Tibial artery (tissue), 4 donors: ENCODE results near the gene PLA2G4F.

Experiments used
- DNase-seq, 2 donors: peaks; one replicate each; pipeline ENCODE4 v3.0.0-alpha.2; 2019
- H3K27ac ChIP-seq, 2 donors: fragments of 200-600 bp; sonication (generic) in 1 of 2; 1 replicate in 1 of 2; 2 replicates in 1 of 2; pipeline ENCODE4 v1.5.1; 2018 to 2019; ENCODE audit warnings: mild to moderate bottlenecking in 1 of 2
- H3K27me3 ChIP-seq, 2 donors: fragments of 200-600 bp; sonication (generic) in 1 of 2; one replicate each; pipeline versions ENCODE4 v1.5.1 to v1.6.0; 2016 to 2019
- H3K36me3 ChIP-seq, 3 donors: fragments of 200-600 bp; sonication (generic) in 2 of 3; one replicate each; pipeline ENCODE4 v1.5.1; 2016 to 2019; ENCODE audit warnings: mild to moderate bottlenecking in 2 of 3
- H3K4me1 ChIP-seq, 4 donors: fragments of 200-600 bp; sonication (generic) in 2 of 4; 1 replicate in 3 of 4; 2 replicates in 1 of 4; pipeline ENCODE4 v1.5.1; 2016 to 2019
- H3K4me3 ChIP-seq, 2 donors: fragments of 200-600 bp; sonication (generic) in 1 of 2; 1 replicate in 1 of 2; 2 replicates in 1 of 2; pipeline ENCODE4 v1.5.1; 2018 to 2019; ENCODE audit warnings: mild to moderate bottlenecking in 2 of 2
- H3K9me3 ChIP-seq, 3 donors: fragments of 200-600 bp; sonication (generic) in 1 of 3; one replicate each; pipeline ENCODE4 v1.5.1; 2016 to 2019
- intact Hi-C: fragments of 100-400 bp; cut with DNase I; formaldehyde crosslinking; loops from one replicate; pipeline ENCODE4 v1.15.0; 2023; ENCODE audit warnings: low total_unique reads
- TF ChIP-seq, protein P1 (sequence below), 2 experiments: fragments of 200-600 bp in 1 of 2; fragments of 450-650 bp in 1 of 2; IDR thresholded peaks; one replicate each; pipeline ENCODE4 v1.5.1; 2017 to 2019; ENCODE audit warnings: antibody characterized with exemption in 2 of 2, mild to moderate bottlenecking in 1 of 2, moderate library complexity in 1 of 2

Gene PLA2G4F

GRCh38 chr15:42151141-42151561, 5.3 kb downstream of the PLA2G4F start:
- intact Hi-C loops = no loop called here
- no peak for DNase-seq
- H3K4me1 ChIP-seq = peaks cover 0 to 8% (median 6%) of the 10 kb centered on the region in 4 donors
- H3K27me3 ChIP-seq = peaks cover 0 to 2% of the 10 kb centered on the region in 2 donors
- no peak overlapping the region for H3K4me3 ChIP-seq
- TF ChIP-seq, protein P1, sequence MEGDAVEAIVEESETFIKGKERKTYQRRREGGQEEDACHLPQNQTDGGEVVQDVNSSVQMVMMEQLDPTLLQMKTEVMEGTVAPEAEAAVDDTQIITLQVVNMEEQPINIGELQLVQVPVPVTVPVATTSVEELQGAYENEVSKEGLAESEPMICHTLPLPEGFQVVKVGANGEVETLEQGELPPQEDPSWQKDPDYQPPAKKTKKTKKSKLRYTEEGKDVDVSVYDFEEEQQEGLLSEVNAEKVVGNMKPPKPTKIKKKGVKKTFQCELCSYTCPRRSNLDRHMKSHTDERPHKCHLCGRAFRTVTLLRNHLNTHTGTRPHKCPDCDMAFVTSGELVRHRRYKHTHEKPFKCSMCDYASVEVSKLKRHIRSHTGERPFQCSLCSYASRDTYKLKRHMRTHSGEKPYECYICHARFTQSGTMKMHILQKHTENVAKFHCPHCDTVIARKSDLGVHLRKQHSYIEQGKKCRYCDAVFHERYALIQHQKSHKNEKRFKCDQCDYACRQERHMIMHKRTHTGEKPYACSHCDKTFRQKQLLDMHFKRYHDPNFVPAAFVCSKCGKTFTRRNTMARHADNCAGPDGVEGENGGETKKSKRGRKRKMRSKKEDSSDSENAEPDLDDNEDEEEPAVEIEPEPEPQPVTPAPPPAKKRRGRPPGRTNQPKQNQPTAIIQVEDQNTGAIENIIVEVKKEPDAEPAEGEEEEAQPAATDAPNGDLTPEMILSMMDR (IDR thresholded peaks at IDR 0.05) = no peak
- H3K27ac ChIP-seq = no peak overlapping the region
- H3K36me3 ChIP-seq = no peaks in the 10 kb centered on the region
- no peaks in the 10 kb centered on the region for H3K9me3 ChIP-seq

- Histone ChIP-seq H3K4me1 (peaks cover 0 to 8% (median 3%) of the 10 kb centered on the region in 4 donors), H3K27me3 (peaks cover 0 to 9% of the 10 kb centered on the region in 2 donors), H3K27ac (no peak overlapping the region), H3K4me3 (no peak overlapping the region), H3K36me3 (no peaks in the 10 kb centered on the region), H3K9me3 (no peaks in the 10 kb centered on the region)
- TF ChIP-seq, protein P1 (IDR thresholded peaks at IDR 0.05) = no peak
- peak in 1 of 2 donors; percentile 58 for DNase-seq
- intact Hi-C loops = no loop called here
These were observed 6.0 kb downstream of the PLA2G4F start for GRCh38 chr15:42150219-42150970.

DNA sequence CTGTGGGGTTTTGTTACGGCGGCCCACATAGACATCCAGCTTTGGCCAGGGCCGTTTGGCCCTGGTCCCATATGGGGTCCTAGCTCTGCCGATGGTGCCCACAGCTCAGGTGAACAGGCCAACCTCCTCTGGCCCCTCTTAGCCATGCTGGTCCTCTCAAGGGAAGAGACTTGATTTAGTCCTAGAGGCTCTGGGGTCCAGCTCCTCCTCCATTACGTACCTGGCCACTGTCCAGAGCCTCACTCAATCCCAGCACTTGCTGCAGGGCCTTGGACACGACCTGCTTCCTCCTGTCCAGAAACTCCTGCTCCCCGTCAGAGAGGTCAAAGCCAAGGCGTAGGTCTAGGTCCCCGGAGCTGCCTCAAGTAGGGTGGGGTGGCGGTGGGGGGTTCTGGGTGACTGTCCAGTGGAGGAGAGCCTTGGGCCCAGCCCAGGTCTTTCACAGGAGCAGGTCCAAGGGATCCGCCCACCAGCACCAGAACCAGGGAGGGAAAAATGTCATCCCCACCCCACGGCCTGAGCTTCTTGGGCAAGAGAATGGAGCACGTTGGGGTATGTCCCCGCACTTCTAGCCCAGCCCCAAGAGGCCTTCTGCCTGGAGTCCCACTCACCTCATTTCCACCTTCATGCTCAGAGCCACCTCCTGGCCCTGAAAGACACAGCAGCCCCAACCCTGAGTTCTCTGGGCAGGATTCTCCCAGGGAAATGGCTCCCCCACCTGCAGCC, 6.8 kb downstream of the PLA2G4F start:
- TF ChIP-seq, protein P1 (IDR thresholded peaks at IDR 0.05) = no peak
- DNase-seq = peak in 1 of 2 donors; percentile 60
- Histone ChIP-seq H3K4me3 (no peak overlapping the region), H3K9me3 (no peaks in the 10 kb centered on the region), H3K4me1 (peaks cover 0 to 8% (median 3%) of the 10 kb centered on the region in 4 donors), H3K27ac (no peak overlapping the region), H3K27me3 (peaks cover 0 to 13% of the 10 kb centered on the region in 2 donors), H3K36me3 (no peaks in the 10 kb centered on the region)
- intact Hi-C loops = no loop called here

GRCh38 chr15:42148808-42149492, 7.5 kb downstream of the PLA2G4F start:
- H3K9me3 ChIP-seq = no peaks in the 10 kb centered on the region
- no peaks in the 10 kb centered on the region for H3K36me3 ChIP-seq
- peak in 1 of 2 donors; percentile 45 for DNase-seq
- peaks cover 0 to 15% of the 10 kb centered on the region in 2 donors for H3K27me3 ChIP-seq
- intact Hi-C loops = no loop called here
- TF ChIP-seq, protein P1 (IDR thresholded peaks at IDR 0.05) = no peak
- peaks cover 0 to 8% (median 3%) of the 10 kb centered on the region in 4 donors for H3K4me1 ChIP-seq
- no peak overlapping the region for H3K4me3 ChIP-seq
- no peak overlapping the region for H3K27ac ChIP-seq

DNA sequence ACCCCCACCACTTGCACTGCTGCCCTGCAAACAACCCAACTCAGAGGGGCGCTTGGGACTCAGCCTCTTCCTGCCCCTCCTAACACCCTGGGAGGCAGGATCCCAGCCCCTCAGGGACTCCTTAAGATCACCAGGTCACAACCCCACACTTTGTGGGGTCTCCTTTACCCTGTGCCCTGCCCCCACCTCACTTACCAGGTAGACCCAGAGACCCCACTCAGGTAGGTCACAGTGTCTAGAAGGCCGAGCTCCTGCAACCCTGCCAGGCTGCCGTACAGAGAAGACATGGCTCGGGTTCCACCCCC, 9.1 kb downstream of the PLA2G4F start:
- H3K4me3 ChIP-seq = no peak overlapping the region
- TF ChIP-seq, protein P1 (IDR thresholded peaks at IDR 0.05) = no peak
- intact Hi-C loops = no loop called here
- H3K27ac ChIP-seq = no peak overlapping the region
- peak in 1 of 2 donors; percentile 12 for DNase-seq
- no peaks in the 10 kb centered on the region for H3K9me3 ChIP-seq
- peaks cover 0 to 8% (median 3%) of the 10 kb centered on the region in 4 donors for H3K4me1 ChIP-seq
- H3K27me3 ChIP-seq = peaks cover 0 to 15% of the 10 kb centered on the region in 2 donors
- H3K36me3 ChIP-seq = no peaks in the 10 kb centered on the region
